Measurements from ENCODE around the gene USH2A.

USH2A gene

DNA sequence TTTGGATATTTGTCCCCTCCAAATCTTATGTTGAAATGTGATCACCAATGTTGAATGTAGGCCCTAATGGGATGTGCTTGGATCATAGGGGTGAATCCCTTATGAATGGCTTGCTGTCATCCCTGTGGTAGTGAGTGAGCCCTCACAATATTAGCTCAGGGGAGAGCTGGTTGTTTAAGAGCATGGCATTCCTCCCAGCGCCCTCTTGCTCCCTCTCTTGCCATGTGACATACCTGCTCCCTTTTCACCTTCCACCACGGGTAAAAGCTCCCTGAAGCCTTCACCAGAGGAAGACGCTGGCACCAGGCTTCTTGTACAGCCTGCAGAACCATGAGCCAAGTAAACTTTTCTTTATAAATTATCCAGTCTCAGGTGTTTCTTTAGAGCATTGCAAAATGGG is 550.6 kb downstream of the USH2A start:
- DNase-seq (ENCODE audit: low read depth), result no peak

GRCh38 chr1:215868500-215868899 is 554.7 kb downstream of the USH2A start:
- no peak for DNase-seq (ENCODE audit: low read depth)

DNA sequence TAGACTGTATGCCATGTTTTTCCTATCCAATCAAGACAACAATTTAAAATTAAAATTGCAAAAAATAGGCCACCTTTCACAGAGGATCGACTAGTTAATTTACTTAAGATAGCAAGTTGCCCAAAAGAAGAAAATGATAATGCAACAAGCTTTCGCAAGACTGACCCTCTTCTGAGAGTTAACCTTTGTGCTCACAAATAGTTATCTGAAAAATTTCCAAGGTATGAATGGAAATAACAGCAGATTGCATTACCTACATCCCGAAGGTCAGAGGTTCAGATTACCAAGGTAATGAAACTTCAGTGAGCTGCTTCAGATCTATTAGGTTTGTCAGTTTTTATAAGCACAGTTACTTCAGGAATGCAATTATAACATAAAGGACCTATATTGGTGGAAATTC is 558.2 kb downstream of the USH2A start:
- no peak for DNase-seq (ENCODE audit: low read depth)

DNA sequence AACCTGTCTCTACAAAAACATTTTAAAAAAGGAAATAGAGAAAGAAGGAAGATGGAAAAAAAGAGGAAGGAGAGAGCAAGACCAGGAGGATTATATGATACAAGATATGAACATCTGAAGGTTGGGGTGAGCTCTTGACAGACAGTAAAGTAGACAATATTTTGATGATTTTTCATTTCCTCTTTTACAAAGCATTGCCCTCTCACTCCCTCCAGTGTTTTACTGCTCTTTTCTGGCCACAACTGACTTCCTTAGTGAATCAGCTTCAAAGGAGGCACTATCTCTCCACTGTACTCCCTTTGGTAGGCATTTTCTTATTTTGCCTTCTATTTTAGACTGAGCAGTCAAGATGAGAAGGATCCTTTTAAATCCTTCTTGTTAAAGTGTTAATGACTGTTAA is 559.5 kb downstream of the USH2A start:
- no peak for DNase-seq (ENCODE audit: low read depth)

- DNase-seq (ENCODE audit: low read depth), result no peak
These were observed 562.4 kb downstream of the USH2A start for GRCh38 chr1:215860833-215861232.

DNA sequence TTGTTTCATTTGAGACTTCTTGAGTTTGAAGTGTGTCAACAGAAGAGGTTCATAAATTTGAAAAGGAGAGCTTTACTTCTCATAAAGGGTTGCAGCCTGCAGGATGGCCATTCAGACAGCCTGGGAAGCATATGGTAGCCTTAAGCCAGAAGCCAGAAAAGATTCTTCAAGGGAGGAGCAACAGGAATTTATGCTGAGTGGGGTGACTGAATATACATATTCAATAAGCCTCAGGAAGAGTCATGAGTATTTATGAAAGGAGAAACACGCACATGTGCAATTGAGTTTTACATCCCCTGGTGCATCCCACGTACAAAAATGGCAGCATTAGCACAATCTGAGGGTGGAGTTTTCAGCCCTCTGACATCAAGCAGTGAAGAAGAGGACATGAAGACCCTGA is 565.9 kb downstream of the USH2A start:
- DNase-seq (ENCODE audit: low read depth), result no peak

DNA sequence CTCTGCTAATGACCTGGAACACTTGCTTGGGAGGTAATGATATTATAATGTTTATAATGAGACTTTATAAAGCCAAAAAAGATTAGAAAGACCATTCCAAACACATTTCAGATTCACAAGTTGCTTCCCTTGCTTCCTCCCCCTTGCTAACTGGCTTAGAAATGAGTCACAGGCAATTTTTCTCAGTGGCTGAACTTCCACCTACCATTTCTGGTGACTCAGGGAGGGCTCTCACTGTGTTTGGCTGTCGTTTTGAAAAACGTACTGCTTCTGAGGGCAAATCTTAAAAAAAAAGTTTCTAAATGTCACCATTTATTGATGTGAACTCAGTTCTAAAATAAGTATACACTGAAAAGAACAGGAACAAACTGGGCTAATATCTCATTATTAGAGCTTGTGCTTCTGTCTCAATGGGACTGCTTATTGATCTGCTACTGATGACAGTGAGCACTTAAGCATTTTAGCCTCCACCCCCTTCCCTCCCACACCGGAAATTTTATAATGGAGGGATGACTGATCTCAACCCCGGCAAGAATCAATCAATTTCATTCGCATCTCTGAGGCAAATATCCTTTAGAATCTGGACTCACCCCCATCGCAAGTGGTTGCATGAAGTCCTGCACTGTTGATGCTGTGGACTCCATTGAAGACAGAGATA is 577.9 kb downstream of the USH2A start:
- DNase-seq (ENCODE audit: low read depth), result no peak

DNA sequence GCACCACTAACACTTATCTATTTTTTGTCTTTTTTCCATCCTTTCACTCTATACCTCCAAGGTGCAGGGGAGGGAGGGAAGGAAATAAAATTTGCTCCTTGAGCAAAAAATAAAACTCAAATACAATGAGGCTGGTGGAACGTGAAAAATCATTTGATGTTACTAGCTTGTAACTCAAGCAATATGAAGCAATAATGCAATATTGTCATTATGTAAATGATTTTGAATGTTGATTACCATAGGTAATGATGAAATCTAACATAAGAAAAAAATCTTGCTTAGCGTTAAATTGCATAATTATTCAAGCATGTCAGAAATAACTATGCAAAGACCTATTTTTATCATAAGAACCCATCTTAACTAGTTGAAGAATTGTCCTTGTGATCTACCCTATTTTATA is 578.5 kb downstream of the USH2A start:
- DNase-seq (ENCODE audit: low read depth), result no peak

GRCh38 chr1:215844266-215844665 is 579.0 kb downstream of the USH2A start:
- no peak for DNase-seq (ENCODE audit: low read depth)

GRCh38 chr1:215842905-215843304 is 580.3 kb downstream of the USH2A start:
- DNase-seq (ENCODE audit: low read depth), result no peak

DNA sequence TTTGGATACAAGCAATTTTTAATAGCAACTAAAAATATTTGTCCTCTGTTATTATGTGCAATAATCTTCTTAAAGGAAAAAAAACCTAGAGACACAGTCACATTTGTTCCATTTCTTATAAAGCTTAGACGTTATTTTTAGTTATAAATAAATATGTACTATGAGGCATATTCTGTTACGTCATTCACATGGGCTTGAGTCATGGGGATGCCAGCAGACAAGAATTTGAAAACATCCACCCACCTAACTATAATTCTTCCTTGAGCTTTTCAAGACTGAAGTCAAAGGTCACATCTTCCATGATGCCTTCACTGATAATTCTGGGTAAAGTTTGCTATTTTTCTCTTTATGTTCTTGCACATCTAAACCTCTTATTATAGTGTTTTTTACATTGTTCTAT is 587.3 kb downstream of the USH2A start:
- DNase-seq (ENCODE audit: low read depth), result no peak

- no peak for DNase-seq (ENCODE audit: low read depth)
These were observed 589.1 kb downstream of the USH2A start for GRCh38 chr1:215833941-215834729.

DNA sequence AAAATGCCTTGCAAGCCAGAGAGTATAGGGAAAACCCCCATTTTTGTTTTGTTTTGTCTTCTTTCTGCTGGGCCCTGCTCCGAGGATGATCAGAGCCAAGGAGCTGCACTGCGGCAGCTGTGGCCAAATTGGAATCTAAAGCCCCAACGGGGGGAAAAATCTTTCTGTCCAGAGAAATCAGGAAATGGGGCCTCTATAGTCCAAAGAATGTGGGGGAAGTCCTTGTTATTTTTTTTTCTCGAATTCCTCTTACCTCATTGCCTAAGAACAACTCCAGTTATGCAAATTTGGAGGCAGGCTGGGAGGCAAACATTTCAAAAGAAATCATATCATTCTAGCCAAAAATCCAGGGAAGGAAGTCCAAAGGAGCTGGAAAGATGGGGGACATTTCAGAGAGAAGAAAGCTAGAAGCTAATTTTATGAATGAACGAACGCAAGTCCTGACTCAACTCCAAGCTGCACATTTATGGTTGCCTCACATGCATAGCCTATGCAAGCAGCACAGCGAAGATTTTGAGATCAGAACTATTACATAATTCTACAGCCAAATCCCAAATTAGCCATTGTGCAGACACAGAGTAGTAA is 592.9 kb downstream of the USH2A start:
- DNase-seq (ENCODE audit: low read depth), result no peak

- no peak for DNase-seq (ENCODE audit: low read depth)
These were observed 598.2 kb downstream of the USH2A start for GRCh38 chr1:215825056-215825455.

DNA sequence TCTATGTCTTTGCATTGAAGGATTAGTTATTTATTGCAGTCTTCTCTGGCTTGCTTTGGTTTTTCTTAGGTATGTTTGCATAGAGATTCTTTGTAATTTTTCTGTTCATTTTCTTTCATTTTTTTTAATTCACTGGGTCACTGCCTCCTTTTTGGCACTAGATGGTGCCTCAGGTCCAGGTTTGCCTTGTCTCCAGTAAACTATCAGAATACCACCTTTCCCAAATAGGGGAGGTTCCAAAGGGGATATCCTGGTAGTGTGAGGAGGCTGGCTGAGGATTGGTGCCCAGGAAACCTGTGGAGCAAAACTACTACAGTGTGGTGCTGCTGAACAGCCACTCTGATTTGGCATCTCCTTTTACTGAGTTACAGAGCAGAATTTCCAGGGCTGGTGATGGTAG is 599.0 kb downstream of the USH2A start:
- no peak for DNase-seq (ENCODE audit: low read depth)

DNA sequence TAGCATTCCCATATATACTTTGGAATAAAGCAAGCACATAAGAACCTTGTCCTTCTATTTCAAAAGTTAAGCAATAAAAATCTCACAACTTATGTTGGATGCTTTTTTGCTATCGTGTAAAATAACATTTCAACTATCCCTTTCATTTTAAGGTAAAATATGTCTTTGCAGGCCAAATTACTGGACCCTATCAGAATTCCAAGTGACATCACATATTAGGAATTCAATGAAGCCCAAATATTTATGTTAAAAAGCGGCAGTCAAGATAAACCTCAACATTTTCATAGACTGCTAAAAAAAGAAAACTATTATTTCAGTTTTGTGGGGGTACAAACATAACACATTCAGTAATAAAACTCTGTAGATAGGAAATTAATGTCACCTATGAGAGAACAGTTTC is 604.1 kb downstream of the USH2A start:
- DNase-seq (ENCODE audit: low read depth), result no peak

- DNase-seq (ENCODE audit: low read depth), result no peak
These were observed 615.3 kb downstream of the USH2A start for GRCh38 chr1:215807911-215808436.

GRCh38 chr1:215807218-215807617 is 616.0 kb downstream of the USH2A start:
- no peak for DNase-seq (ENCODE audit: low read depth)

DNA sequence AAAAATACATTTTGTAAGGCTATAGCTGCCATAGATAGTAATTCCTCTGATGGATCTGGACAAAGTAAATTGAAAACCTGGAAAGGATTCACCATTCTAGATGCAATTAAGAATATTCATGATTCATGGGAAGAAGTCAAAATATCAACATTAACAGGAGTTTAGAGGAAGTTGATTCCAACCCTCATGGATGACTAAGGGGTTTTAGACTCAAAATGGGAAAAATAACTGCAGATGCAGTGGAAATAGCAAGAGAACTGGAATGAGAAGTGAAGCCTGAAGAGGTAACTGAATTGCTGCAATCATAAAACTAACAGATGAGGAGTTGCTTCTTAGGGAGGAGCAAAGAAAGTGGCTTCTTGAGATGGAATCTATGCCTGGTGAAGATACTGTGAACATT is 625.4 kb downstream of the USH2A start:
- DNase-seq (ENCODE audit: low read depth), result no peak

DNA sequence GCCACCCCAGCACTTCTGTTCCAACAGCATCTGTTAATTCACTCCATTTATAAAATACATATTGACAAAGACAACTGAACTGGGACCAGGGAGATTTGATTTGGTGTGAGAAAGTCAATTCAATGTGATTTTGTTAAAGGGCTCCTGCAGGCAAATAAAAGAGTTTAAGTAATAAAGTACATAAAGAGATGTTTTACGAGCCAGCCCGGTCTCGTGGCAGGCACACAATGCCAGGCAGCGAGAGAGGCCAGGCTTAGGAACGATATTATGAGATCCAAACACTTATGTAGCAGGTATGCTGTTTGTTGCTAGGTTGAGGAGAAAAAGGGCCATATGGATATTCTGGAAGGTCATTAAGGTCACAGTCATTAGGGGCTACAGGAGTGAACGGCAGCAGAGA is 629.1 kb downstream of the USH2A start:
- no peak for DNase-seq (ENCODE audit: low read depth)

GRCh38 chr1:215793180-215793579 is 630.1 kb downstream of the USH2A start:
- DNase-seq (ENCODE audit: low read depth), result no peak

DNA sequence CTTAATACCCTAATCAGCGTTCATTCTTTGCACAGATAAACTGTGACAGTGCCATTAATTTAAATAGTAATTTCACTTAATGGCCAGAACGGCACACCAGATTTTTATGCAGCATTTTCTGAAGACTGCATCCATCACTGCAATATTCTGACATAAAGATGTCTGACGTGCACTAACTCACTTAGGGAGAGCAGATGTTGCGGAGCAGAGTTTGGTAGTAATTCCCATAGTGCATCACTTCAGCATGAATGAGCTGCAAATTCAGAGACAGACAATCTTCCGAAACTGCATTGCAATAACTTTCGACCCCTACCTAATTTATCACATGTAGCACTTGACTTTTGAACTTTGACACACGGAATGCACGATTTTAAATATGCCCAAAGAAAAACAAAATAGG is 630.8 kb downstream of the USH2A start:
- no peak for DNase-seq (ENCODE audit: low read depth)

GRCh38 chr1:215789981-215790380 is 633.3 kb downstream of the USH2A start:
- DNase-seq (ENCODE audit: low read depth), result no peak
